ENCODE data around the gene LUC7L. TPM values are rescaled to one million over a fixed set of nuclear protein-coding genes. Genes with fewer than 3 reads are reported as not detected.
"Not testable (repeated sequence)": the region's sequence is repeated elsewhere in the genome, so short reads cannot be mapped to it uniquely, and the experiment has no call there.

Gene LUC7L
- total and polyA plus RNA-seq, 7 experiments from 2014 or later: 6.9 to 177 (median 148) TPM

DNA sequence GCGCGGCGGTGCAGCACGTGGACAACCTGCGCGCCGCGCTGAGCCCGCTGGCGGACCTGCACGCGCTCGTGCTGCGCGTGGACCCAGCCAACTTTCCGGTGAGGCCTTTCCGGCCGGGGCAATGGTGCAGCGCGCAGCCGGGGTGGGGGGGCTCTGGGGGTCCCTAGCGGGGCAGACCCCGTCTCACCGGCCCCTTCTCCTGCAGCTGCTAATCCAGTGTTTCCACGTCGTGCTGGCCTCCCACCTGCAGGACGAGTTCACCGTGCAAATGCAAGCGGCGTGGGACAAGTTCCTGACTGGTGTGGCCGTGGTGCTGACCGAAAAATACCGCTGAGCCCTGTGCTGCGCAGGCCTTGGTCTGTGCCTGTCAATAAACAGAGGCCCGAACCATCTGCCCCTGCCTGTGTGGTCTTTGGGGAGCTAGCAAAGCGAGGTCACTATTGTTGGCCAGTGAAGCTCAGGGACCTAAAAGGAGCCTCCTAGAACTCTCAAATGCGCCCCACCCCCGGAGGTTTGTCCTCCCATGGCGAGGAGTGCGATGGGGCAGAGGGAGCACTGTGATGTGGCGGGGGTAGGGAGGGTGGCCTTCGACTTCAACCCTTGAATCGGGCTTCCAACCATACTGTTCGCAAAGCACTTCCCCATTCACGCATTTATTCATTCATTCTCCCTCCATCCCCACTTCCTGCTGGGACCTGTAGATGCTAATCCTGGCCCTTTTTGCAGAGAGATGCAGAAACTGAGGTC lies 62.7 kb downstream of the LUC7L start:
- ChIA-PET CTCF (no interaction called here), POLR2A (no interaction called here)
- Histone ChIP-seq H3K9me3 (ENCODE audit: control insufficient read depth in 2 of 3, low read length in 3 of 3) (no peaks in the 10 kb centered on the region), H3K4me1 (ENCODE audit: control insufficient read depth in 2 of 2, insufficient read depth in 2 of 2, low read length in 2 of 2) (peaks cover 4 to 8% of the 10 kb centered on the region in 2 donors), H3K27ac (ENCODE audit: low read depth, low read length) (no peak overlapping the region), H3K4me3 (ENCODE audit: low read length) (no peak overlapping the region), H3K36me3 (ENCODE audit: control insufficient read depth in 2 of 3, insufficient read depth in 3 of 3, low read length in 3 of 3) (no peaks in the 10 kb centered on the region), H3K27me3 (ENCODE audit: control insufficient read depth in 2 of 2, insufficient read depth in 2 of 2, low read length in 2 of 2) (peaks cover 0 to 20% of the 10 kb centered on the region in 2 donors)
- intact Hi-C loops (cut with micrococcal nuclease): no loop called here
- peaks cover 0 to 4% (median 0%) of the 10 kb centered on the region in 5 donors for H3K36me3 Mint-ChIP-seq
- ATAC-seq (peak; percentile 44), DNase-seq (peak in 1 of 9 donors; percentile 14)
- H3K27me3 Mint-ChIP-seq: peaks cover 35 to 64% (median 38%) of the 10 kb centered on the region in 5 donors
- peak overlapping the region in 1 of 9 donors; percentile 15 for H3K27ac Mint-ChIP-seq
- H3K4me3 Mint-ChIP-seq: peak overlapping the region in 8 of 10 donors; percentile 23 to 78 (median 57)
- peaks cover 0 to 2% (median 0%) of the 10 kb centered on the region in 11 donors for H3K9me3 Mint-ChIP-seq
- peaks cover 4 to 17% (median 9%) of the 10 kb centered on the region in 7 donors for H3K4me1 Mint-ChIP-seq

- Histone ChIP-seq H3K4me3 (ENCODE audit: low read length) (no peak within 1 kb of the TSS), H3K9me3 (ENCODE audit: control insufficient read depth in 2 of 3, low read length in 3 of 3) (no peaks in the 10 kb centered on the region), H3K27ac (ENCODE audit: low read depth, low read length) (no peak within 1 kb of the TSS), H3K36me3 (ENCODE audit: control insufficient read depth in 2 of 3, insufficient read depth in 3 of 3, low read length in 3 of 3) (no peaks in the 10 kb centered on the region), H3K27me3 (ENCODE audit: control insufficient read depth in 2 of 2, insufficient read depth in 2 of 2, low read length in 2 of 2) (peaks cover 0 to 20% of the 10 kb centered on the region in 2 donors), H3K4me1 (ENCODE audit: control insufficient read depth in 2 of 2, insufficient read depth in 2 of 2, low read length in 2 of 2) (peaks cover 4 to 8% of the 10 kb centered on the region in 2 donors)
- intact Hi-C loops (cut with micrococcal nuclease): no loop called here
- Mint-ChIP-seq H3K27ac (no peak within 1 kb of the TSS), H3K9me3 (peaks cover 0 to 1% (median 0%) of the 10 kb centered on the region in 11 donors), H3K4me3 (peak within 1 kb of the TSS; percentile 36 to 78 (median 57)), H3K27me3 (peaks cover 30 to 62% (median 41%) of the 10 kb centered on the region in 5 donors), H3K36me3 (peaks cover 0 to 4% (median 0%) of the 10 kb centered on the region in 5 donors), H3K4me1 (peaks cover 4 to 15% (median 6%) of the 10 kb centered on the region in 7 donors)
- ChIA-PET POLR2A (interaction anchor here (1.3 kb wide), 1 partner anchor 10 kb away, joined by 3 read pairs; no protein-coding TSS in a partner anchor), CTCF (no interaction called here)
- DNase-seq: no peak
- peak; percentile 21 for ATAC-seq
Measured at GRCh38 chr16:165539-166374, 63.5 kb downstream of the LUC7L start, which contains the start of gene HBM. HBM (plus strand) TSS chr16:165978; CDS start chr16:165998, 20 bp downstream.

- Mint-ChIP-seq H3K4me1 (peaks cover 3 to 13% (median 6%) of the 10 kb centered on the region in 7 donors), H3K27me3 (peaks cover 23 to 56% (median 34%) of the 10 kb centered on the region in 5 donors), H3K27ac (no peak overlapping the region), H3K4me3 (peak overlapping the region in 9 of 10 donors; percentile 5 to 78 (median 57)), H3K9me3 (peaks cover 0 to 1% (median 0%) of the 10 kb centered on the region in 11 donors), H3K36me3 (peaks cover 0 to 4% (median 0%) of the 10 kb centered on the region in 5 donors)
- Histone ChIP-seq H3K36me3 (ENCODE audit: control insufficient read depth in 2 of 3, insufficient read depth in 3 of 3, low read length in 3 of 3) (no peaks in the 10 kb centered on the region), H3K4me3 (ENCODE audit: low read length) (no peak overlapping the region), H3K27ac (ENCODE audit: low read depth, low read length) (no peak overlapping the region), H3K27me3 (ENCODE audit: control insufficient read depth in 2 of 2, insufficient read depth in 2 of 2, low read length in 2 of 2) (peaks cover 0 to 20% of the 10 kb centered on the region in 2 donors), H3K9me3 (ENCODE audit: control insufficient read depth in 2 of 3, low read length in 3 of 3) (no peaks in the 10 kb centered on the region), H3K4me1 (ENCODE audit: control insufficient read depth in 2 of 2, insufficient read depth in 2 of 2, low read length in 2 of 2) (peaks cover 4 to 8% of the 10 kb centered on the region in 2 donors)
- POLR2A ChIA-PET: interaction anchor here (1.3 kb wide), 1 partner anchor 9 kb away, joined by 3 read pairs; no protein-coding TSS in a partner anchor
- intact Hi-C loops (cut with micrococcal nuclease): no loop called here
- CTCF ChIA-PET: no interaction called here
- DNase-seq (no peak), ATAC-seq (peak; percentile 39)
Measured at GRCh38 chr16:164827-165538, 64.3 kb downstream of the LUC7L start.

DNA sequence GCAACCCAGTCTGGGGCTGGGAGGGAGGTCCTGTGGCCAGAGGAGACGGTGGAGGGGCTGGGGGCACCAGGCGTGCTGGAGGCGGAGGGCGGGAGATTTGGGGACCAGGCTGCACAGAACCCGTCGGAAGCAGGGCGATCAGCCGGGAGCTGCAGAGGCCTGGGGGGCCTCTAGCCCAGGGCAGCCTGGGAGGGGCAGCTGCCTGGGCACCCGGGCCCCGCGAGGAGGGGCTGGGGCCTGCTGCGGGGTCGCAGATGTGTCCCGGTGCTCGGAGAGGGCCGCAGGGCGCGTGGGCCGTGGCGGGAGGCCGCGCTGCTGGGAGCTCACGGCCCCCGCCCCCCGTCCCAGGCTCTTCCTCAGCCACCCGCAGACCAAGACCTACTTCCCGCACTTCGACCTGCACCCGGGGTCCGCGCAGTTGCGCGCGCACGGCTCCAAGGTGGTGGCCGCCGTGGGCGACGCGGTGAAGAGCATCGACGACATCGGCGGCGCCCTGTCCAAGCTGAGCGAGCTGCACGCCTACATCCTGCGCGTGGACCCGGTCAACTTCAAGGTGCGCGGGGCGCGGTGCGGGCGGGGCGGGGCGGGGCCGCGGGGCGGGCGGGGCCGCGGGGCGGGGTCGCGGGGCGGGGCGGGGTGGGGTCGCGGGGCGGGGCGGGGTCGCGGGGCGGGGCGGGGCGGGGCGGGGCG lies 65.0 kb downstream of the LUC7L start:
- H3K4me3 ChIP-seq (ENCODE audit: low read length); DNase-seq; H3K9me3 ChIP-seq (ENCODE audit: control insufficient read depth in 2 of 3, low read length in 3 of 3); POLR2A ChIA-PET; H3K36me3 ChIP-seq (ENCODE audit: control insufficient read depth in 2 of 3, insufficient read depth in 3 of 3, low read length in 3 of 3); H3K36me3 Mint-ChIP-seq; H3K4me1 ChIP-seq (ENCODE audit: control insufficient read depth in 2 of 2, insufficient read depth in 2 of 2, low read length in 2 of 2); H3K9me3 Mint-ChIP-seq; H3K4me3 Mint-ChIP-seq; CTCF ChIA-PET; intact Hi-C loops (cut with micrococcal nuclease); H3K27ac ChIP-seq (ENCODE audit: low read depth, low read length); H3K27ac Mint-ChIP-seq: not testable (repeated sequence)
- H3K27me3 ChIP-seq (ENCODE audit: control insufficient read depth in 2 of 2, insufficient read depth in 2 of 2, low read length in 2 of 2): peaks cover 0 to 20% of the 10 kb centered on the region in 2 donors
- peak; percentile 23 for ATAC-seq
- Mint-ChIP-seq H3K4me1 (peaks cover 3 to 13% (median 6%) of the 10 kb centered on the region in 7 donors), H3K27me3 (peaks cover 27 to 54% (median 38%) of the 10 kb centered on the region in 5 donors)

DNA sequence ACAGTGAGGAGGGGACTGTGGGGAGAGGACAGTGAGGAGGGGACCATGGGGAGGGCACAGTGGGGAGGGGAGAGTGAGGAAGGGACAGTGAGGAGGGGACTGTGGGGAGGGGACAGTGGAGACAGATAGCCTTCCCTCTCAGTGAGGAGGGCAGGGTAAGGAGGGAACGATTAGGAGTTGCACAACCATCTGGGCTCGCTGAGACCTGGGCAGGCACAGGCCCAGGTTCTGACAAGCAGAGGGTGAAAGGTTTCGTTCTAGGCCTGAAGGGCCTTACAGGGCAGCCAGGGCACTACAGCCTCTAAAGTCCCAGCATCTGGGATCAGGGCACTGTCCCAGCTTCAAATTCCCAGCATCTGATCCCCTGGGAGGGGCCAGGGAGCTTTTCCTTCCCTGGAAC lies 65.6 kb downstream of the LUC7L start:
- H3K9me3 ChIP-seq (ENCODE audit: control insufficient read depth in 2 of 3, low read length in 3 of 3); H3K4me1 ChIP-seq (ENCODE audit: control insufficient read depth in 2 of 2, insufficient read depth in 2 of 2, low read length in 2 of 2); H3K36me3 ChIP-seq (ENCODE audit: control insufficient read depth in 2 of 3, insufficient read depth in 3 of 3, low read length in 3 of 3); intact Hi-C loops (cut with micrococcal nuclease); POLR2A ChIA-PET; H3K9me3 Mint-ChIP-seq; DNase-seq; CTCF ChIA-PET; H3K27ac ChIP-seq (ENCODE audit: low read depth, low read length); H3K4me3 Mint-ChIP-seq; ATAC-seq; H3K36me3 Mint-ChIP-seq; H3K27ac Mint-ChIP-seq; H3K4me3 ChIP-seq (ENCODE audit: low read length): not testable (repeated sequence)
- Mint-ChIP-seq H3K4me1 (peaks cover 3 to 13% (median 8%) of the 10 kb centered on the region in 7 donors), H3K27me3 (peaks cover 25 to 51% (median 38%) of the 10 kb centered on the region in 5 donors)
- H3K27me3 ChIP-seq (ENCODE audit: control insufficient read depth in 2 of 2, insufficient read depth in 2 of 2, low read length in 2 of 2): peaks cover 0 to 20% of the 10 kb centered on the region in 2 donors

DNA sequence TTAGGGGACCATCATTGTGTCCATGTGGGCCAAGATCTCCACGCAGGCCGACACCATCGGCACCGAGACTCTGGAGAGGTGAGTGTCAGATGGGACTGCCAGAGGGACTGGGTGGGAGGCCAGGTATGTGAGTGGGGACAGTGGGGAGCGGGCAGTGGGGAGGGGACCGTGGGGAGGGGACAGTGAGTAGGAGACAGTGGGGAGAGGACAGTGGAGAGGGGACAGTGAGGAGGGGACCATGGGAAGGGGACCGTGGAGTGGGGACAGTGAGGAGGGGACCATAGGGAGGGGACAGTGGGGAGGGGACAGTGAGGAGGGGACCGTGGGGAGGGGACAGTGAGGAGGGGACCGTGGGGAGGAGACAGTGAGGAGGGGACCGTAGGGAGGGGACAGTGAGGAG lies 66.1 kb downstream of the LUC7L start:
- intact Hi-C loops (cut with micrococcal nuclease); H3K4me1 ChIP-seq (ENCODE audit: control insufficient read depth in 2 of 2, insufficient read depth in 2 of 2, low read length in 2 of 2); H3K36me3 ChIP-seq (ENCODE audit: control insufficient read depth in 2 of 3, insufficient read depth in 3 of 3, low read length in 3 of 3); DNase-seq; CTCF ChIA-PET; ATAC-seq; H3K27ac Mint-ChIP-seq; H3K27ac ChIP-seq (ENCODE audit: low read depth, low read length); H3K9me3 Mint-ChIP-seq; H3K4me3 ChIP-seq (ENCODE audit: low read length); H3K36me3 Mint-ChIP-seq; H3K9me3 ChIP-seq (ENCODE audit: control insufficient read depth in 2 of 3, low read length in 3 of 3); POLR2A ChIA-PET: not testable (repeated sequence)
- H3K4me3 Mint-ChIP-seq: peak overlapping the region in 1 of 10 donors; percentile 30
- H3K4me1 Mint-ChIP-seq: peaks cover 3 to 13% (median 8%) of the 10 kb centered on the region in 7 donors
- H3K27me3 Mint-ChIP-seq: peaks cover 22 to 49% (median 32%) of the 10 kb centered on the region in 5 donors
- peaks cover 0 to 20% of the 10 kb centered on the region in 2 donors for H3K27me3 ChIP-seq (ENCODE audit: control insufficient read depth in 2 of 2, insufficient read depth in 2 of 2, low read length in 2 of 2)
